ENCODE data around the gene CR1L.
"Not testable (repeated sequence)": the region's sequence is repeated elsewhere in the genome, so short reads cannot be mapped to it uniquely, and the experiment has no call there.

The CR1L gene

DNA sequence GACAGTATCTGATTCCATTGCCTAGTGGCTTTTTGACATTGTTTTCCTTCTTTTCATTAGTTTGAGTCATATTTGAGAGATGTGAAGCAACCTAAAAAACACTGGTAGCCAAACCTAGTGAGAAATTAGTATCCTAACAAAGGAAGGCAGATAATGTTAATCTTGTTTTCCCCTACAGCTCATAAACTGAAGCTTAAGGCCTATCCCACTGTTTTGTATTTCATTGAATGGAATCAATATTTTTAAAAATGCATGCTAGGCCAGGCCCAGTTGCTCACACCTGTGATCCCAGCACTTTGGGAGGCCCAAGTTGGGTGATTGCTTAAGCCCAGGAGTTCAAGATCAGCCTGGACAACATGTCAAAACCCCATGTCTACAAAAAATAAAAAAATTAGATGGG is 1.2 kb downstream of the CR1L start:
- DNase-seq (ENCODE audit: low spot score): no peak

DNA sequence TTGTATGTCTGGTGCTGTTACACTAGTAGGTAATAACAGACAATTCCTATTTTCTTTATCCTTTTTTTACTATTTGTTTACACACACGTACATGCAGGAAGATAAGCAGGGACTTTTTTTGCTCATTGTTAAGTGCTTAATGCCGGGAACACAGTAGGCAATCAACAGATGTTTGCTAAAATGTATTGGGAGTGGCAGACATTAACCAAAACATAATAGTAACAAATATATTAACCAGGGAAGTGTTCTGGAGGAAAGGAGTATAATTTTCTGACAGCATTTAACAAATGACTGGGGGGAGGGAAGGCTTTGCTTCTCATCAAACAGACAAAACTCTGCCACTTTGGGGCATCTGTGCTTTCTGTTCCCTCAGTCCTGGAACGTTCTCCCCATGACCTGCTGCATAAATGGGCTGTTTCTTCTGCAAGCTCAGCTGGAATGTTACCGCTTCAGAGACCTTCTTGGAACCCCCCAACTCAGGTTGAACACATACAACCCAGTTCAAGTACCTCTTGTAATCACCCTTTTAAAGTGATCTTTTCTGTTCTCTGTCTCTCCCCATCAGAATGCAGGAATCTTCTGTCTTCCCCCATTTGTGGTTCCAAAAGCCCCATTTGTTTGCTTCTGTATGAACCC is 2.1 kb downstream of the CR1L start:
- DNase-seq (ENCODE audit: low spot score): no peak

DNA sequence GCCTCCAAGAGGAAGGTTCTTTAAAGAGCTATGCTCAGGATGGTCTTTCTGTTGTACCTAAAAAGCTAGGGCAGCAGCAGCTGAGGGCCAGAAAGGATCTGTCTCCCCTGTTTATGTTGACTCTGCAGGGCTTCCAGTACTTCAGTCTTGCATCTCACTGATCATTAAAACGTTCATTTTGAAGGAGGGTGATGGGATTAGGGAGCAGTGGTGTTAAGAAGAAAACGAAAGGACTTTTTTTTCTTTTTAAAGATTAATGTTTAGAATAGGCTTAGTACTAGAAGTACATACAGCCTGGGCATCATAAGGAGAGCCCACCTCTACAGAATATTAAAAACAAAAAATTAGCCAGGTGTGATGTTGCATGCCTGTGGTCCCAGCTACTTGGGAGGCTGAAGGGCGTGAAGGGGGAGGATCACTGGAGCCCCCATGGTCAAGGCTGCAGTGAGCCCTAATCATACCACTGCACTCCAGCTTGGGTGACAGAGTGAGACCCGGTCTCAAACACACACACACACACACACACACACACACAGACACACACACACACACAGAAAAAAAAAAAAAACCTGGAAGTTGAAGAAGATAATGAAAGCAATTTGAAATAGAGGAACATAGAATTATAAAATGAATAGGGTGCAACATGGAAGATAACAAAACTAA is 2.9 kb downstream of the CR1L start:
- no peak for DNase-seq (ENCODE audit: low spot score)

DNA sequence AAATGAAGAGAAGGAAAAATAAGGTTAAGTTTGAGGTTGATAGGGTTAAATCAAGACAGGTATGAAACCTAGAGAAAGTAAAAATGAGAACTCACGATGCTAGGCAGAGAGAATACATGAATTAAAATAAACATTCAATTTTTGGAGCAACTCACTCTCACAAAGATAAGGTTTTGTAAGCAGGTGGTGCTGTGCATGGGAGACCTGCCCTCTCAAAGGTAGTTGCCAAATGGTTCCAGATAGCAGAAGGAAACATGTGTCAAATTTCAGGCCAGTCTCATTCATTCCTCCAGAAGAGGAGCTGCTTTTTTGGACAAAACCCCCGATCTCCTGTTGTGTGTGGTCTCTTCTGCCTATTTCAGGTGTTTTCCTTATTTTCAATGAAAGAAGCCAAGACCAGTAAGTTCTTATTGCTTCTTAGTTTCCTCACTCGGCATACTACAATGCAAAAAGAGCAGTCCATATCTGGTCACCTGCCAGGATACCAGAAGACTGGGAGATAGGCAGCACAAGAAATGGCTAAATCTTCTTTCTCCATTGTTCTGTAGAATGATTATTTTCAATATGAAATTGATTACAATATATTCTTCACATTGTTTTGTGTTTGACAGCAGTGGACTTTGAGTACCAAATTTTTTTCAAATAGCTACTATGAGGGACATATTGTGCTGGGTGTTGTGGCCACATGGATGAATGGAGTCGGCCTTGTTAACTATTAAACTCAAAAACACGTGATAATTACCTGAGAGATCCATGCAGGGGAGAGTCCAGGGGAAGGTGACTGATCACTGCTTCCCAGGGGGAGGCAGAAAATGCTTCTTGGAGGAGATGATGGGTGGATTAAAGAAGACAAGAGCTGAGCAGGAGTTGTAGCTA is 3.6 kb downstream of the CR1L start:
- no peak for DNase-seq (ENCODE audit: low spot score)

- DNase-seq (ENCODE audit: low spot score): no peak
These were observed 4.3 kb downstream of the CR1L start for GRCh38 chr1:207649210-207649753.

GRCh38 chr1:207649865-207650580 is 5.1 kb downstream of the CR1L start:
- DNase-seq (ENCODE audit: low spot score): no peak

GRCh38 chr1:207651583-207651982 is 6.7 kb downstream of the CR1L start:
- DNase-seq (ENCODE audit: low spot score): no peak

DNA sequence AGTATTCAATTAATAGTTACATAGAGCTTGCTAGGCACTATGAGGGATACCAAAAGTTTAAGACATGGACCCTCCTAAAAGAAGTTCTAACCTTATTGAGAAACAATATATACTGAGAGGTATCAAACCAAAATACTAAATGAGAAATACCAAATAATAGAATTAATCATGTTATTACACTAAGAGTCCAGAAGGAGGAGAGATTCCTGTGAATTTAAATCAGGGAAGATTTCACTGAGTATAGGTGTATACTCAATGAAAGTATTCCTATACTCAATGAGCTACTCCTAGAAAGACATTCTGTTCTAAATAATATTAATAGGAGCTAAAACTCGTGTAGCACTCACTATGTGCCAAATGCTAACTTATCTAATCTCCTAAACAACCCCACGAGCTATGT is 9.4 kb downstream of the CR1L start:
- DNase-seq (ENCODE audit: low spot score): no peak

DNA sequence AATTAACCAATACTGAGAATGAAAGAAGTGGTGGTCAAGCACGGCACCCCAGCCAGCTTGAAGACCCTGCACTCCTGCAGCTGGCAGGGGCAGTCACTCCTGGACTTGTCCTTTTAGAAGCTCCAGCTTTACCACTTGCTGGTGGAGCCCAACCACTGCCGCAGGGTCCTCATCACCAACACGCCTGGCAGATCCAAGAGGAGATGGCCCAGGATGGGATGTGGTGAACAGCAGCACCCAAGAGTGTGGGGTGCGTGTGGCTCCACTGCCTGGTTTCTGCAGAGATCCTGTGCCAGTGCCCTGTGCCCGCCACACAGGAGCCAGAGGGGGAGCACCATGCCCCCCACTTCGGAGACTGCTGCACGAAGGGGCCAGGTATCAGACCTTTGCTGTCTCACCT is 13.5 kb downstream of the CR1L start:
- no peak for DNase-seq (ENCODE audit: low spot score)

GRCh38 chr1:207658904-207659485 is 14.1 kb downstream of the CR1L start:
- no peak for DNase-seq (ENCODE audit: low spot score)

GRCh38 chr1:207659545-207660153 is 14.7 kb downstream of the CR1L start:
- no peak for DNase-seq (ENCODE audit: low spot score)

- DNase-seq (ENCODE audit: low spot score): not testable (repeated sequence)
These were observed 16.5 kb downstream of the CR1L start for GRCh38 chr1:207661420-207661819.

DNA sequence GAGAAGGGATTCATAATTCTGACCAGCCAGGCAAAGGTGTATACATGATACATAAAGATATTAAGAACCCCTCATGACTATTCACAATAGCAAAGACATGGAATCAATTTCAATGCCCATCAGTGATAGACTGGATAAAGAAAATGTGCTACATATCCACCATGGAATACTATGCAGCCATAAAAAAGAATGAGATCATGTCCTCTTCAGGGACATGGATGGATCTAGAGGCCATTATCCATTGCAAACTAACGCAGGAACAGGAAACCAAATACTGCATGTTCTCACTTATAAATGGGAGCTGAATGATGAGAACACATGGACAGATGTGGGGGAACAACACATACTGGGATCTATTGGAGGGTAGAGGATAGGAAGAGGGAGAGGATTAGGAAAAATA is 21.4 kb downstream of the CR1L start:
- no peak for DNase-seq (ENCODE audit: low spot score)

DNA sequence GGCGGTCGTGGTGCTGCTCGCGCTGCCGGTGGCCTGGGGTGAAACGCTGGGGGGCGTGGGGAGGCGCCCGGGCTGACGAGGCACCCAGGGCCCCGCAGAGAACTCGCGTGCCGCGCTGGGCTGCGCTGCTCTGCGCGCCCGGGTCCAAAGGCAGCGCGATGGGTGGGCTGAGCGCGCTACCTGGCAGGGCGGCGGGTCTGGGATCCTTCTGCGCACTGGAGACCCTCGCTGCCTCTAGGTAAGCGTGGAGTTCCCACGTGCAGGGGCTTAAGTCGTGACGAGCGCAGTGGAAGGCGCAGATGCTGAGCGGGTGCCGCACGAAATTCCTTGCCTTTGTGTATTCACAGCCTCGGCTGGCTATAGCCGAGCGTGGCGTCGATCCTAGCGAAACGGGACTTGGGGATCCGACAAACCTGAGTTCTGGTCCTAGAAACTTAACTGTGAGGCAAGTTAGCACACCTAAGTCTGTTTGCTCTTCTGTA is 24.6 kb downstream of the CR1L start:
- DNase-seq (ENCODE audit: low spot score): no peak

DNA sequence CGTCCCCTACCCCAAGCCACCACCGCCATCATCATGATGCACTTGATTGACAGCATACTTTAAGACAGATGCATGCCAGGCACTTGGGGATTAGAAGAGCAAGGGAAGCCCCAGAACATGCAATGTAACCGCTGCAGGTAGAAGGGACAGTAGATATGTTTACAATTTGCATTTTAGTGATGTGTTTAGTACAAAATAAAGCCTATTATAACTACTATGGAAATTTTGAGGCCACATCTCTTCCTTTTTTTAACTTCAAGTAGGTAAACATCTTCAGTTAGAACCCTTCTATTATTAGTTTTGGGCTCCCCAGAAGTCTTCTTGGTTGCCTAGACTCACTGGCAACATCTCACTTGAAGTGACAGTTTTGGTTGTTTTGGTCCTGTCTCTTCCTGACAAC is 25.3 kb downstream of the CR1L start:
- no peak for DNase-seq (ENCODE audit: low spot score)

DNA sequence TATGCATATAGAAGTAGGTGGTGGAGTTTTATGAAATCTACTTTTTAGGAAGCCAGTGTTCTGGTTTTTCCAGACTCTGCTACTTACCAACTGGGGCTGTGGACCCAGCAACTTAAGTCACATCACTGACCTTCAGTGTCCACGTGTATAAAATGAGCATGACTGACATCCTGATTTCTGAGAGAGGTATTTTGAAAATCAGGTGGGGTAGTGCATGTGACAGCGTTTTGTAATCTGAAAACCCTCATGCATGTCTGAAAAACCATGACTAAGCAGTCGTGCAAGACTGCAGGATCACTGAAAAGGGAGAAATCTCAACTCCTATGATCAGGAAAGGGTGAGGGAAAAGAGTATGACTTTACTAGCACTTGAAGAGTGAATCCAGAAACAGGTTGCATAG is 26.1 kb downstream of the CR1L start:
- DNase-seq (ENCODE audit: low spot score): no peak

DNA sequence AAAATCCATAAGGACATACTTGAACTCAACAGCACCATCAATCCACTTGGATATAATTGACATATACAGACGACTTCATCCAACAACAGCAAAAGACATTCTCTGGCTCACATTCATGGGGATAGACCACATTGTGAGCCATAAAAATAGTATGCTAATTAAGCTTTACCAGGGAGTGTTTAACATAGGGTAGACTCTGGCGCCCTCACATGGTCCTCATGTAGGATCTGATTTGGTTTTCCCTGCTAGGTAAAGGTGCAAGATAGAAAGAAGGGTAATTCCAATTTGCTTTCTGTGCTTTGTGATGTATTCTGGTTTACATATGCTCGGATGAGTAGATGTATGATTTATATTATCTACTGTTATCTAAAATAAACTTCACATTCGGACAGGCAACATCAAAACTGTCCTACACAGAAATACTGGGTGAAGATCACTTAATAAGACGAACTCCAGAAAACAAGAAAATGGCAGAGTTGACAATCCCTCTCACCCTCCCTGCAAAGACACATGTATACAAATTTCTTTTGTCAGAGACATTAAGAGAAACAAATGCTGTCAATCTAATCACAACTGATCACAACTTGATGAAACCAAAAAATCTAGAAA is 27.7 kb downstream of the CR1L start:
- peak; percentile 45 for DNase-seq (ENCODE audit: low spot score)

- DNase-seq (ENCODE audit: low spot score): no peak
These were observed 28.5 kb downstream of the CR1L start for GRCh38 chr1:207673399-207673798.

DNA sequence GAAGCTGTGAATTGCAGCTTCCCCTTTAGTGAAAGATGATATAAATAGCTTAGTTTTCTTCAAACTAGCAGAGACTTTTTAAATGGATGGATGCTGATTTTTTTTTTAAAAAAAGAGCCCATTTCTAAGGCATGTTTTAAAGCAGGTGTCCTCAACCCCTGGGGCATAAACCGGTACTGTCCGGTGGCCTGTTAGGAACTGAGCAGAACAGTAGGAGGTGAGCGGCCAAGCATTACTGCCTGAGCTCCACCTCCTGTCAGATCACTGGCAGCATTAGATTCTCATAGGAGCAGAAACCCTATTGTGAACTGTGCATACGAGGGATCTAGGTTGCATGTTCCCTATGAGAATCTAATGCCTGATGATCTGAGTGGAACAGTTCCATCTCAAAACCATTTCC is 31.2 kb downstream of the CR1L start:
- no peak for DNase-seq (ENCODE audit: low spot score)

GRCh38 chr1:207680590-207681388 is 35.9 kb downstream of the CR1L start:
- DNase-seq (ENCODE audit: low spot score): not testable (repeated sequence)

All from HuH-7.5 (cell line).